HUES6 (cell line): Measurements from ENCODE around the gene PPP1R18.

Experiments
- H3K27ac ChIP-seq: 2 replicates; pipeline ENCODE4 v1.7.0; 2013; ENCODE audit warnings: low read depth, mild to moderate bottlenecking, low read length, inconsistent platforms
- H3K27me3 ChIP-seq: 2 replicates; pipeline ENCODE4 v1.6.1; 2013; ENCODE audit warnings: low read length; ENCODE audit not compliant: control insufficient read depth, insufficient read depth
- H3K36me3 ChIP-seq: 2 replicates; pipeline ENCODE4 v1.6.1; 2013; ENCODE audit warnings: low read length; ENCODE audit not compliant: control insufficient read depth, insufficient read depth
- H3K4me1 ChIP-seq: 2 replicates; pipeline ENCODE4 v1.6.1; 2013; ENCODE audit warnings: low read length; ENCODE audit not compliant: control insufficient read depth, insufficient read depth
- H3K4me3 ChIP-seq: 2 replicates; pipeline ENCODE4 v1.5.1; 2013; ENCODE audit warnings: low read depth, low read length
- H3K9ac ChIP-seq: one replicate; pipeline ENCODE4 v1.6.1; 2013; ENCODE audit warnings: mild to moderate bottlenecking, low read length
- H3K9me3 ChIP-seq: 2 replicates; pipeline ENCODE4 v1.6.1; 2013; ENCODE audit warnings: low read depth, low read length; ENCODE audit not compliant: control insufficient read depth, insufficient read depth

The PPP1R18 gene

DNA sequence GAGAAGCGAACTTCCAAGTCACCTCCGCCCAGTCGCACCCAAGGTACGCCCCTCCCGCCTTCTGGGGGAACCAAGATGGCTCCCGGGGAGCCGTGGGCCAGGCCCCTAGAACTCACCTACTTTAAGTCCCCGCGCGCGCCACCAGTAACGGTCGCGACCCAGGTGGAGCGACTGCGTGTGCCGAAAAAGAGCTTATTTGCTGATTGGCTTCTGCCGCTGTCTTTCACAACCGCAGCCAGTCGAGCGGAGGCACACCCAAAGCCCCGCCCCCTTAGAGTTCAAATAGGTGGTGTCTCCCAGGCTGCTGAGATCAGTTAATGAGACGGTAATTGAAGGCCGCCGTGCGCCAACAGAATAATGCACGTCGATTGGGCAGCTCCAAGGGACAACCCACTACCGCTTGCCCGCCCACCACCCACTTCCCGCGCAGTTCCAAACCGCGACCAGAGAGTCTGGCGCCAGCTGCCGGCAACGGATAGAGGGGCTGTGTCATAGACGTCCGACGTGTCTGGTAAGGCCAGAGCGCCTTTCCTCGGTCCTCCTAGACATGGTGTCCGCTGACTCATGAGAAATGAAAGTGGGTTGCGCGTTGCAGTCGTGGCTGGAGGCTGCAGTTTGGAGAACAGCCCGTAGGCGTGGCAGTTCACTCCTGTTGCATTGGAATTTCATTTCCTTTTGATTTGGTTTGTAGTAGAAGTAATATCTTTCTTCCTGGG lies 30.8 kb upstream of the PPP1R18 start, which contains the start of gene MDC1:
Gene MDC1, minus strand, starts transcription at position 153 of the 716 bp plus-strand sequence. CDS start 2,106 bp downstream, outside the sequence.
- Histone ChIP-seq H3K4me3 (peak within 1 kb of the TSS; percentile 89), H3K27ac (peak within 1 kb of the TSS; percentile 88; the same call in 1 of the 2 replicates), H3K36me3 (peaks cover 40% of the 10 kb centered on the region), H3K4me1 (peaks cover 12% of the 10 kb centered on the region), H3K9ac (peak within 1 kb of the TSS; percentile 97), H3K27me3 (no peaks in the 10 kb centered on the region), H3K9me3 (no peaks in the 10 kb centered on the region)

DNA sequence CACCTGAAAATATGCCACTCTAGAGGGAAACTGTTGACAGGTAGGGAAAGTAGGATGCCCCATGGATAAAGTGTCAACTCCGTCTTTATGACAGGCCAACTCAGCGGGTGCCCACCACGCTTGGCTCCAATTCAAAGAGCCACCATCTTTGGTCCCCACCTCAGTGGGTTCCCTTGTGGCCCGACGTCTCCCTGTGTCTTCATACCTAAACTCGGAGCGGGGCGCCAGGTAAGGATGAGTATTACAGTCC lies 30.4 kb upstream of the PPP1R18 start:
- H3K27ac ChIP-seq, result peak overlapping the region; percentile 88; the same call in 1 of the 2 replicates
- peaks cover 12% of the 10 kb centered on the region for H3K4me1 ChIP-seq
- peak overlapping the region; percentile 89 for H3K4me3 ChIP-seq
- H3K9me3 ChIP-seq, result no peaks in the 10 kb centered on the region
- H3K9ac ChIP-seq, result peak overlapping the region; percentile 97
- H3K27me3 ChIP-seq, result no peaks in the 10 kb centered on the region
- peaks cover 41% of the 10 kb centered on the region for H3K36me3 ChIP-seq

DNA sequence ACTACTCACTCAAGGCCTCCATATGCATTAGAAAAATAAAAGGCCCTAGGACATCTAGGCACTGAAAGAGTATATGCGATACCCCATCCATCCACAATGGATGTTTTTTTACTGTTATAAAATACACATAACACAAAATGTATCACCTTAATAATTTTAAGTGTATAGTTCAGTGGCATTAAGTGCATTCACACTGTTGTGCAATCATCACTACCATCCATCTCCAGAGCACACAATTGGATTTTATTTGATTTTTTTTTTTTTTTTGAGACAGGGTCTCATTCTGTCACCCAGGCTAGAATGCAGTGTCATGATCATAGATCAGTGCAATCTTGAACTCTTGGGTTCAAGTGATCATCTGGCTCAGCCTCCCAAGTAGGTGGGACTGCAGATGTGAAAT lies 27.8 kb upstream of the PPP1R18 start:
- Histone ChIP-seq H3K27me3 (no peaks in the 10 kb centered on the region), H3K4me1 (peaks cover 7% of the 10 kb centered on the region), H3K9ac (no peak overlapping the region), H3K27ac (no peak overlapping the region), H3K9me3 (no peaks in the 10 kb centered on the region), H3K4me3 (no peak overlapping the region), H3K36me3 (peaks cover 60% of the 10 kb centered on the region)

DNA sequence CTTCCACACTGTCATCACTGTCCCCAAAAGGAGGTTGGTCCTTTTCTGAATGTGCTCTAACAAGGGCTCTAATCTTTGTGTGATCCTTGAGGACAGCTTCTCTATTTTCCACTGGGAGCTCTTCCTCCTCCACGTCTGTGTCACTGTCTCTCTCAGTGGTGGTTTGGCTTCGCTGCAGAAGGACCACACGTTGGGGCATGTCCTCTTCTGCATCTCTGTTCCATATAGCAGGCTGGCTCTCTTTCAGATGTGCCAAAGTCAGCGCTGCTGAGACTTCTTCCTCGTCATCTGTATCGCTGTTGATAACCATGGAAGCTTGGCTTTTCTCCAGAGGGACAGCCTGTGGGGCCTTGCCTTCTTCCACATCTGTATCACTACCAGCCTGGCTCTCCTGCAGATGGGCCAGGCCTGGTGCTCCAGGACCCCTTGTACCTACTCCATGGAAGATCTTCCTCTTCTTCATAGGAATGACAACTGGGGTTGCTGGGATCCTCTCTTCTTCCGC lies 26.0 kb upstream of the PPP1R18 start:
- Histone ChIP-seq H3K9me3 (no peaks in the 10 kb centered on the region), H3K27me3 (no peaks in the 10 kb centered on the region), H3K27ac (no peak overlapping the region), H3K4me3 (no peak overlapping the region), H3K36me3 (peaks cover 76% of the 10 kb centered on the region), H3K9ac (no peak overlapping the region), H3K4me1 (peaks cover 4% of the 10 kb centered on the region; the same call in 1 of the 2 replicates)

DNA sequence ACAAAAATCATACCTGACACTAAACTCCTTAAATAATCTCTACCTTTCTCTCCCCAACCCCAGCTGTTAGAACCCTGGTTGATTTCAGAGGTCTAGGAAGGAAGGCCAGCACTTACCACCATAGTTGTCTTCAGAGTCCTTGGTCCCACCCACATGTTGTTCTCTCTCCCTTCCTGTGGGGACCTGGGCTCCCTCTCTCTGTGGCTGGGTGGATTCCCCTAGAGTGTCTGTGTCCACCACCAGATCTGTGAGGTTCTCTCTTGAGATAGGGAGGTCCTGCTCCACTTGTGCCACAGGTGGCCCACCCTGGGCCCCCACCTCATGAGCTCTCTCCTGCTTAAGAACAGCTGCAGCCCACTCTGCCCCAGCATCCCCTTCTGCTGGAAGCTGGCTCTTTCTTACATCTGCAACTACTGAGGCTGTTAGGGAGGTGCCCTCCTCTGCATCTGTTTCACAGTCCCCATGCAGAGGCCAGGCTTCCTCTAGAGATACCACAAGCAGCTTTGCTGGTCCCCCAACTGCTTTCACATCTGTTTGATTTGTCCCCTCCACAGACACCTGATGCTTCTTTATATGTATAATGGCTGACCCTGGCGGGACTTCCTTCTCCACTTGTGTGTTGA lies 25.4 kb upstream of the PPP1R18 start:
- Histone ChIP-seq H3K27me3 (no peaks in the 10 kb centered on the region), H3K4me1 (peaks cover 4% of the 10 kb centered on the region; the same call in 1 of the 2 replicates), H3K4me3 (no peak overlapping the region), H3K9me3 (no peaks in the 10 kb centered on the region), H3K36me3 (peaks cover 83% of the 10 kb centered on the region), H3K9ac (no peak overlapping the region), H3K27ac (no peak overlapping the region)

DNA sequence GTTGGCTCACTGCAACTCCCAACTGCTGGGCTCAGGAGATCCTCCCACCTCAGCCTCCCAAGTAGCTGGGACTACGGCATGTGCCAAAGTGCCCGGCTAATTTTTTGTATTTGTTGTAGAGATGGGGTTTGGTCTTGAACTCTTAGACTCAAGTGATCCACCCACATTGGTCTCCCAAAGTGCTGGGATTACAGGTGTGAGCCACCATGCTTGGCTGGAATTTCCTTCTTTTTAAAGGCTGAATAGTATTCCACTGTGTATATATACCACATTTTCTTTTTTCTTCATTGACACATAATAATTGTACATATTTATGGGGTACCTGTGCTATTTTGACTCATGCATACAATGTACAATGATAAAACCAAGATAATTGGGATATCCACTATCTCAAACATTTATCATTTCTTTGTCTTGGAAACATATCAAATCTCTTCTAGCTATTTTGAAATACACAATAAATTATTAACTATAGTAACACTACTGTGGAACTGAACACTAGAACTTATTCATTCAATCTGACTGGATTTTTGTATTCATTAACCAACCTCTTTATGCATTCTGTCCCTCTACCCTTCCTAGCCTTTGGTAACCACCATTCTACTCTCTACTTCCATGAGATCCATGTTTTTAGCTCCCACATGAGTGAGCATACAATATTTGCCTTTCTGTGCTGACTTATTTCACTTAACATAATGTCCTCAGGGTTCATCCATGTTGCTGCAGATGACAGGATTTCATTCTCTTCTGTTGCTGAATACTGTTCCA lies 22.8 kb upstream of the PPP1R18 start:
- Histone ChIP-seq H3K4me1 (no peaks in the 10 kb centered on the region; the same call in 1 of the 2 replicates), H3K27me3 (no peaks in the 10 kb centered on the region), H3K9me3 (no peaks in the 10 kb centered on the region), H3K4me3 (no peak overlapping the region), H3K27ac (no peak overlapping the region), H3K36me3 (peaks cover 94% of the 10 kb centered on the region), H3K9ac (no peak overlapping the region)

DNA sequence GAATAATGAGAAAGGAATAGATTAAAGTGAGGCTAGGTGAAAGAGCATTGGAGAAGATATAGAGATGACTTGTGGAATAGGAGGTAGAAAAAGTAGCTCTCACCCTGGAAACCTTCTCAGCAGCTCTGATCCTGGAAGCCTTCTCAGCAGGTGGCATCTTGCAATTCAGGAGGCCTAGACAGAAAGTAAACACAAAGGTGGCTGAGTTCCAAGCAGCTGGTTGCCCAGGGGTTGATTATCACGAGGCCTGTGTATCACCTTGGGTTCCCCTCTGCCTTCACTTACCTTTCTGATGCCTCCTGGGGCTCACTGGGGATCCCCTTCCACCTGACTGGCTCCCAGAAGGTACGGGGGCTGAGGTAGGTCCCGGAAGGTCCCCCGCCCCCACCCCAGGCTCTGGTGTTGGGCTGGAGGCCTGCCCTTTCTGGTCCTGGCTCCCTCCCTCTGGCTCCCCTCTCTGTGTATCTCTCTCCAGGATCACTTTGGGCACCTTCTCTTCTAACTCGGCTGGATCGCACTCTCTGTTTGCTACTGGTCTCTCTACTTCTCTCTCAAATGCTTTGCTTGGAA lies 20.9 kb upstream of the PPP1R18 start:
- no peak overlapping the region for H3K27ac ChIP-seq
- H3K4me1 ChIP-seq, result no peaks in the 10 kb centered on the region; the same call in 1 of the 2 replicates
- no peaks in the 10 kb centered on the region for H3K9me3 ChIP-seq
- H3K4me3 ChIP-seq, result no peak overlapping the region
- H3K9ac ChIP-seq, result no peak overlapping the region
- H3K36me3 ChIP-seq, result peaks cover 94% of the 10 kb centered on the region
- H3K27me3 ChIP-seq, result no peaks in the 10 kb centered on the region

DNA sequence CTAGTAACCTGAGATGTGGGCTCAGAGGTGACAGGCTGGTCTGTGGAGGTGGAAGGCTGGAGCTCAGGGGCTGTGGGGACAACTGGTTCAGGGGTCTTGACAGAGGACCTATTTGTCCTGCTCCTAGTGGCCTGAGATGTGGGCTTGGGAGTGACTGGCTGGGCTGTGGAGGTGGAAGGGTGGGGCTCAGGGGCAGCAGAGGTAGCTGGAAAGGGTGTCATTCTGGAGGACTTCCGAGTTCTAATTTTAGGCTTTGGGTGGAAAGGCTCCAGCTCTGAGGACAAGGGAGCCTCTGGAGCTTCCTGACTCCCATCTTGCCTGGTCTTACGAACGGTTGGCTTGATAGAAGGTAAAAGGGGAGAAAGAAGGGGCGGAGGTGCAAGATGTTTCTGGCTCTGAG lies 19.2 kb upstream of the PPP1R18 start:
- H3K9ac ChIP-seq, result no peak overlapping the region
- no peak overlapping the region for H3K4me3 ChIP-seq
- H3K4me1 ChIP-seq, result no peaks in the 10 kb centered on the region; the same call in 1 of the 2 replicates
- H3K27me3 ChIP-seq, result no peaks in the 10 kb centered on the region
- H3K9me3 ChIP-seq, result no peaks in the 10 kb centered on the region
- H3K36me3 ChIP-seq, result peaks cover 85% of the 10 kb centered on the region
- no peak overlapping the region for H3K27ac ChIP-seq

DNA sequence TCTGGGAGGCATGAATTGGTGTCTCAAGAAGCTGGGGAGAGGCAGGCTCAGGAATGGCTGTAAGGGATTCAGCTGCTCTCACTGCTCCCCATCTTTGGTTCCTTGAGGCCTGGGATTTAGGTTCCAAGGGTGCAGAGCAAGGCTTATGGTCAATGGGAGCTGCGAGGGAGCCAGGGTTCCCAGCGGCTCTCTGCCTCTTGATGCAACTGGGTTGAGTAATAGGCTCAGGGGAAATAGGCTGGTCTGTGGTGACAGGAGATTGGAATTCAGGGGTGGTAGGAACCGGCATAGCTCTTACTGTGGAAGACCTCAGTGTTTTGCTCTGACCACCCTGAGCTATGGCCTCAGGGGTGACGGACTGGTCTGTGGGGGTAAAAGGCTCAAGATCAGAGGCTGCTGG lies 17.4 kb upstream of the PPP1R18 start:
- Histone ChIP-seq H3K4me3 (no peak overlapping the region), H3K36me3 (peaks cover 83% of the 10 kb centered on the region), H3K9ac (no peak overlapping the region), H3K4me1 (no peaks in the 10 kb centered on the region; the same call in 1 of the 2 replicates), H3K27me3 (no peaks in the 10 kb centered on the region), H3K9me3 (no peaks in the 10 kb centered on the region), H3K27ac (no peak overlapping the region)

DNA sequence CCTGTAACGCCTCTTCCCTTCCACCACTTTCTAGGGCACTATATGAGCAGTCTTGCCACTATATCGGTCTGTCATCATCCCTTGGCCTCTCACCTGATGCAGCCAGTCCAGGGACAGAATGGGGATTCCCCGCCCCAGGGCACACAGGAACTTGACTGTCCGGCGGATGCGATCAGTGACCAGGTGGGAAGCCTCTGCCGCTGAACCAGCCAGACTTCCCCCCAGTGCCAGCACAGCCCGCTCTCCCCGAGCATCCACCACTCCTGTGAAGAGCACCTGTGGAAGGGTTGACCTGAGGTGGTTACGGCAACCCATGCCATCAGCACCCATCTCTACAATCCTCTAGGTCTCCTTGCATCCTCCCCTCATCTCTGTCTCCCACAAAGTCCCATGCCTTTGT lies 16.6 kb upstream of the PPP1R18 start:
- H3K9me3 ChIP-seq, result no peaks in the 10 kb centered on the region
- no peaks in the 10 kb centered on the region for H3K27me3 ChIP-seq
- H3K36me3 ChIP-seq, result peaks cover 80% of the 10 kb centered on the region
- H3K4me3 ChIP-seq, result no peak overlapping the region
- no peaks in the 10 kb centered on the region; the same call in 1 of the 2 replicates for H3K4me1 ChIP-seq
- H3K9ac ChIP-seq, result no peak overlapping the region
- H3K27ac ChIP-seq, result no peak overlapping the region
